GM12878 (cell line): ENCODE data around the gene EPB41L4A. TPM values are rescaled to one million over a fixed set of nuclear protein-coding genes. Genes with fewer than 3 reads are reported as not detected.

Experiments
- ATAC-seq: fragments of 200-7000 bp; cut with Tn5 transposase; 3 replicates; pipeline ENCODE4 v1.9.1; 2020; ENCODE audit warnings: mild to moderate bottlenecking, moderate library complexity
- BruUV-seq: library from RNA; stranded (reverse); fragments of 400-500 nt; replicated peaks from 2 replicates; lab custom pipeline; 2021; lab: Mats Ljungman, UMichigan
- CTCF ChIA-PET: fragments of 300-600 bp; sonication (Branson Sonifier 250); formaldehyde crosslinking; extraction: SDS; loops from one replicate; lab custom pipeline; 2021; ENCODE audit warnings: inconsistent platforms; lab: Yijun Ruan, JAX
- POLR2A ChIA-PET: fragments of 350-600 bp; formaldehyde crosslinking; extraction: SDS; loops from one replicate; lab custom pipeline; 2021; ENCODE audit warnings: inconsistent platforms; lab: Charles Lee
- RAD21 ChIA-PET: fragments of 300-600 bp; sonication (Branson Sonifier 250); formaldehyde crosslinking; loops from one replicate; lab custom pipeline; 2023; ENCODE audit warnings: antibody characterized with exemption; ENCODE audit not compliant: unreplicated experiment; lab: Charles Lee
- SMC1A ChIA-PET: fragments of 300-600 bp; sonication (Branson Sonifier 250); formaldehyde crosslinking; loops from one replicate; lab custom pipeline; 2023; ENCODE audit not compliant: unreplicated experiment, uncharacterized antibody; lab: Charles Lee
- DNase-seq: peaks from one replicate; pipeline ENCODE4 v3.0.0-alpha.2; 2011; ENCODE audit warnings: low read depth, low spot score
- FAIRE-seq: peaks from 3 replicates; lab custom pipeline; 2011; peaks lifted over from hg19 to GRCh38; lab: Jason Lieb, UNC
- H2AFZ ChIP-seq: 2 replicates; pipeline ENCODE4 v1.6.0; 2011; ENCODE audit warnings: low read depth, low read length, control low read depth; ENCODE audit not compliant: control insufficient read depth
- H3K27ac ChIP-seq: 2 replicates; pipeline ENCODE4 v1.5.1; 2011; ENCODE audit warnings: control low read depth; ENCODE audit not compliant: control insufficient read depth, insufficient read depth
- H3K27me3 ChIP-seq, 2 experiments: replicated peaks in 1 of 2; 2 replicates each; pipeline versions ENCODE4 v1.6.0 to v1.6.1; 2011; ENCODE audit warnings: low read length in 1 of 2; ENCODE audit not compliant: control insufficient read depth in 2 of 2, insufficient read depth in 2 of 2
- H3K36me3 ChIP-seq, 2 experiments: 2 replicates each; pipeline ENCODE4 v1.5.1; 2011; ENCODE audit warnings: low read length in 1 of 2; ENCODE audit not compliant: control insufficient read depth in 2 of 2, insufficient read depth in 2 of 2
- H3K4me1 ChIP-seq: 2 replicates; pipeline ENCODE4 v1.6.1; 2011; ENCODE audit warnings: mild to moderate bottlenecking, low read length, moderate library complexity, mixed read lengths; ENCODE audit not compliant: control insufficient read depth, insufficient read depth
- H3K4me2 ChIP-seq: 2 replicates; pipeline ENCODE4 v1.6.0; 2011; ENCODE audit warnings: control low read depth; ENCODE audit not compliant: control insufficient read depth, insufficient read depth
- H3K4me3 ChIP-seq: fragments of 200-600 bp; sonication (generic); 2 replicates; pipeline ENCODE4 v1.5.1; 2016
- H3K79me2 ChIP-seq: 2 replicates; pipeline ENCODE4 v1.6.0; 2011; ENCODE audit warnings: low read length; ENCODE audit not compliant: control insufficient read depth, insufficient read depth
- H3K9ac ChIP-seq: 2 replicates; pipeline ENCODE4 v1.8.0; 2011; ENCODE audit warnings: low read length, control low read depth, mixed read lengths; ENCODE audit not compliant: control insufficient read depth, insufficient read depth
- H3K9me3 ChIP-seq: replicated peaks from 3 replicates; pipeline ENCODE4 v1.5.1; 2011; ENCODE audit warnings: mild to moderate bottlenecking, low read length; ENCODE audit not compliant: control insufficient read depth, insufficient read depth
- H4K20me1 ChIP-seq: 2 replicates; pipeline ENCODE4 v1.6.0; 2011; ENCODE audit not compliant: control insufficient read depth, insufficient read depth
- CEBPB ChIP-seq, 2 experiments: fragments of 150-350 bp in 1 of 2; IDR thresholded peaks; 2 replicates each; pipeline ENCODE4 v1.6.1; 2012 to 2014; ENCODE audit warnings: low read depth in 2 of 2, low read length in 2 of 2, borderline replicate concordance in 1 of 2, inconsistent platforms in 1 of 2
- HCFC1 ChIP-seq: fragments of 150-350 bp; IDR thresholded peaks from 2 replicates; pipeline ENCODE4 v1.6.1; 2014; ENCODE audit warnings: low read length
- IKZF2 ChIP-seq, 2 experiments: fragments of 450-650 bp; IDR thresholded peaks; 2 replicates each; pipeline ENCODE4 v1.6.1; 2017; ENCODE audit warnings: mild to moderate bottlenecking in 2 of 2, moderate library complexity in 2 of 2
- SMAD5 ChIP-seq: IDR thresholded peaks from 2 replicates; pipeline ENCODE4 v1.6.1; 2016; ENCODE audit warnings: antibody characterized with exemption, low read depth
- WGBS: methylation state at CpG from one replicate; pipeline ENCODE4 v1.1.6; 2016; ENCODE audit warnings: low lambda C conversion rate; ENCODE audit not compliant: insufficient replicate concordance, insufficient coverage; ENCODE audit errors: missing lambda C conversion rate; 5-methylcytosine and 5-hydroxymethylcytosine counted together
- in situ Hi-C: fragments of 300-500 bp; cut with MboI; formaldehyde crosslinking; loops from 9 replicates; pipeline ENCODE4 v1.14.3; 2018; ENCODE audit warnings: mixed read lengths
- intact Hi-C: fragments of 100-400 bp; cut with micrococcal nuclease; formaldehyde crosslinking; loops from one replicate; pipeline ENCODE4 v1.14.2; 2022; ENCODE audit not compliant: unreplicated experiment
- polyA plus RNA-seq, 11 experiments: library from polyadenylated mRNA; depleted of rRNA in 4 of 11; unstranded in 6 of 11; stranded (reverse) in 5 of 11; fragments of >200 nt; fragmentation: Nextera tagmentation in 4 of 11; fragmentation: Illumina TruSeq in 1 of 11; extraction: Ambion mirVana in 4 of 11; extraction: Trizol in 1 of 11; gene quantifications; 1 replicate in 1 of 11; 2 replicates in 10 of 11; pipeline versions ENCODE4 v1.2.1 to v1.2.3, GENCODE V29; 2011 to 2016; ENCODE audit warnings: inconsistent platforms in 2 of 11, missing spikeins in 2 of 11, low read depth in 1 of 11
- total RNA-seq, 4 experiments: library from RNA; depleted of rRNA in 3 of 4; stranded (reverse); fragments of >200 nt in 3 of 4; fragmentation: Illumina TruSeq in 1 of 4; extraction: Trizol in 1 of 4; gene quantifications; 2 replicates each; pipeline versions ENCODE4 v1.2.1 to v1.2.3, GENCODE V29; 2013 to 2021

EPB41L4A gene
- total and polyA plus RNA-seq, 10 of the 15 experiments (the other 5 are each of a cell fraction or from before 2014, with no cell fraction given): 0.10 to 0.67 (median 0.30) TPM

GRCh38 chr5:112165399-112165798 lies 253.7 kb downstream of the EPB41L4A start (continued):
- no peak for TF ChIP-seq IKZF2 (IDR thresholded peaks at IDR 0.05)

DNA sequence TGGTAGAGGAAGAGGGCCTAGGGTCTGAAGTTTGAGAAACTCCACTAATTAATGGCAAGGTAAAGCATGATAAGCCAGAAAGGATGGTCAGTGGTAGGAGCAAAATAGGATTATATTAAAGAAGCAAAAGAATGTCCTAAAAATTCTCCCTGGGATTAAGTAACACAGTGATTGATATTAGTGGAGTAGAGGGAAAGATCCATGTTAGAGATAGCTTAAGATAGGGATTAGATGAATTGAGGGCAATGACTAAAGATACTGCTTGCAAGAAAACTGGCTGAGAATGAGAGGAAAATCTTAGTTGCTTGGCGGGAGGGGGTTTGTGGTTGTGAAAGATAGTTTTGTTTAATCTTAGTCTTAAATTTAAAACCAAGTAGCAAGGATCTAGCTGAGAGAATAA lies 255.6 kb downstream of the EPB41L4A start:
- no peaks in the 10 kb centered on the region; the same call in 1 of the 2 replicates for H4K20me1 ChIP-seq
- no peaks in the 10 kb centered on the region; the same call in 2 of the 3 replicates for H3K9me3 ChIP-seq
- FAIRE-seq: no peak
- SMC1A ChIA-PET: interaction anchor here (1.4 to 1.8 kb wide), 2 partner anchors 12 kb away, joined by 5 to 6 read pairs; no protein-coding TSS in a partner anchor
- CTCF ChIA-PET: interaction anchor here (1.5 to 7.5 kb wide), 2 partner anchors 12 to 366 kb away, joined by 5 to 85 read pairs; no protein-coding TSS in a partner anchor
- no peak overlapping the region for H3K9ac ChIP-seq
- RAD21 ChIA-PET: no interaction called here
- BruUV-seq: no TSS peak
- in situ Hi-C loops (loop anchor here (10.0 kb wide), 1 partner anchor 1419 kb away; no protein-coding TSS in a partner anchor), intact Hi-C loops (no loop called here)
- no peak for DNase-seq
- TF ChIP-seq CEBPB (IDR thresholded peaks at IDR 0.05; ENCODE audit: borderline replicate concordance in 1 of 2, low read depth in 2 of 2, low read length in 2 of 2): no peak
- peak; percentile 14; the same call in 1 of the 2 replicates for TF ChIP-seq SMAD5
- TF ChIP-seq HCFC1: no peak
- H3K36me3 ChIP-seq: peaks cover 0 to 13% of the 10 kb centered on the region in 2 experiments; a peak in 2 of 4 replicates
- H3K4me2 ChIP-seq: peak overlapping the region; percentile 81
- WGBS: 96% methylated on average over 1 of the region's 1 CpG
- peak overlapping the region; percentile 99; the same call in 1 of the 2 replicates for H3K4me3 ChIP-seq
- H3K27me3 ChIP-seq: no peaks in the 10 kb centered on the region
- POLR2A ChIA-PET: no interaction called here
- no peak overlapping the region for H2AFZ ChIP-seq
- peaks cover 24% of the 10 kb centered on the region for H3K79me2 ChIP-seq
- H3K4me1 ChIP-seq: no peaks in the 10 kb centered on the region
- H3K27ac ChIP-seq: no peak overlapping the region
- ATAC-seq: no peak
